ENCODE measurements around the gene MEI1.

MEI1 gene

DNA sequence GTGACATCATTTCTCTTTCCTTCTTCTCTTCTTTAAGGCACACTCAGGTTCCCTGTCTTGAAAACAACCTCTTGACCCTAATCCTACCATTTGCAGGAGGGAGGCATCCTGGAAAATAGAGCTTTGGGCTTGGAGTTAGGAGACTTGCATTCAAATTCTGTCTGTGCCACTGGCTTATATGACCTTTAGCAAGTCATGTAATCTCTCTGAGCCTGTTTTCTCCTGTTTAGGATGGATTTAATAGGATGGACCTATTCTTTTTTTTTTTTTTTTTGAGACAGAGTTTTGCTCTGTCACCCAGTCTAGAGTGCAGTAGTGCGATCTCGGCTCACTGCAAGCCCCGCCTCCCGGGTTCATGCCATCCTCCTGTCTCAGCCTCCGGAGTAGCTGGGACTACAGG, 76.0 kb downstream of the MEI1 start:
- H3K4me2 ChIP-seq (ENCODE audit: low read depth, low read length): no peak overlapping the region
- H3K79me2 ChIP-seq (ENCODE audit: low read length): no peaks in the 10 kb centered on the region
- no peak overlapping the region for H3K9ac ChIP-seq (ENCODE audit: low read length)
- no peaks in the 10 kb centered on the region for H4K20me1 ChIP-seq (ENCODE audit: insufficient read depth, low read length)
- no peak for TF ChIP-seq EZH2 (optimal IDR thresholded peaks at IDR 0.05; ENCODE audit: low read depth, low read length)
- TF ChIP-seq, protein P1, sequence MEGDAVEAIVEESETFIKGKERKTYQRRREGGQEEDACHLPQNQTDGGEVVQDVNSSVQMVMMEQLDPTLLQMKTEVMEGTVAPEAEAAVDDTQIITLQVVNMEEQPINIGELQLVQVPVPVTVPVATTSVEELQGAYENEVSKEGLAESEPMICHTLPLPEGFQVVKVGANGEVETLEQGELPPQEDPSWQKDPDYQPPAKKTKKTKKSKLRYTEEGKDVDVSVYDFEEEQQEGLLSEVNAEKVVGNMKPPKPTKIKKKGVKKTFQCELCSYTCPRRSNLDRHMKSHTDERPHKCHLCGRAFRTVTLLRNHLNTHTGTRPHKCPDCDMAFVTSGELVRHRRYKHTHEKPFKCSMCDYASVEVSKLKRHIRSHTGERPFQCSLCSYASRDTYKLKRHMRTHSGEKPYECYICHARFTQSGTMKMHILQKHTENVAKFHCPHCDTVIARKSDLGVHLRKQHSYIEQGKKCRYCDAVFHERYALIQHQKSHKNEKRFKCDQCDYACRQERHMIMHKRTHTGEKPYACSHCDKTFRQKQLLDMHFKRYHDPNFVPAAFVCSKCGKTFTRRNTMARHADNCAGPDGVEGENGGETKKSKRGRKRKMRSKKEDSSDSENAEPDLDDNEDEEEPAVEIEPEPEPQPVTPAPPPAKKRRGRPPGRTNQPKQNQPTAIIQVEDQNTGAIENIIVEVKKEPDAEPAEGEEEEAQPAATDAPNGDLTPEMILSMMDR (IDR thresholded peaks at IDR 0.05; ENCODE audit: low read length): no peak
- no peak for TF ChIP-seq EZH2phosphoT487 (IDR thresholded peaks at IDR 0.05; ENCODE audit: low read length)
- H3F3A ChIP-seq (ENCODE audit: insufficient read depth, low read length): no peaks in the 10 kb centered on the region
- H3K27ac ChIP-seq (ENCODE audit: low read length): no peak overlapping the region
- H2AFZ ChIP-seq (ENCODE audit: low read length): no peak overlapping the region
- H3K4me3 ChIP-seq (ENCODE audit: low read length): no peak overlapping the region
- H3K4me1 ChIP-seq (ENCODE audit: low read length): no peaks in the 10 kb centered on the region; the same call in 1 of the 2 replicates
- H3K9me2 ChIP-seq (replicated peaks; ENCODE audit: insufficient read depth, low read length): no peaks in the 10 kb centered on the region
- H3K36me3 ChIP-seq (replicated peaks; ENCODE audit: insufficient read depth, low read length): no peaks in the 10 kb centered on the region
- DNase-seq: no peak
- no peaks in the 10 kb centered on the region for H3K9me3 ChIP-seq (replicated peaks; ENCODE audit: insufficient read depth, low read length)
- no peaks in the 10 kb centered on the region for H3K27me3 ChIP-seq (replicated peaks; ENCODE audit: insufficient read depth, low read length)

DNA sequence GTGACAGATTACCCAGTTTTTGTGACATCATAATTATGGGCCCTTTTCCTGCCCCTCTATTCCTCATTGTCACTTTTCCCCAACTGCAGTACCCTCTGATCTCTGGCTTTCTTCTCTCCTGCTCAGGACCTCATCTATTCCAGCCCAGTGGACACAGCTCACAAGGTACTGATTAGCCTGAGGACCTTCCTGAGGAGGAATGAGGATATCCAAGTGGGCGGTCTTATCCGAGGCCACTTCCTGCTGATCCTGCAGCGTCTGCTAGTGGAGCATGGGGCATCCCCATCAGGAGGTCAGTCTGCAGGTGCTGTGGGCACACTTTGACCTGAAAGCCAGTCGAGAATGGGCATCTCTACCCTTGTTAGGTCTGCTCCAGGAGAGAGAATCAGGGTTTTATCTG, 76.7 kb downstream of the MEI1 start:
- no peak for DNase-seq
- Histone ChIP-seq H3K27me3 (replicated peaks; ENCODE audit: insufficient read depth, low read length) (no peaks in the 10 kb centered on the region), H3F3A (ENCODE audit: insufficient read depth, low read length) (no peaks in the 10 kb centered on the region), H3K9me3 (replicated peaks; ENCODE audit: insufficient read depth, low read length) (no peaks in the 10 kb centered on the region), H4K20me1 (ENCODE audit: insufficient read depth, low read length) (no peaks in the 10 kb centered on the region), H3K27ac (ENCODE audit: low read length) (no peak overlapping the region), H3K9me2 (replicated peaks; ENCODE audit: insufficient read depth, low read length) (no peaks in the 10 kb centered on the region), H3K4me3 (ENCODE audit: low read length) (no peak overlapping the region), H3K79me2 (ENCODE audit: low read length) (no peaks in the 10 kb centered on the region), H3K4me1 (ENCODE audit: low read length) (peaks cover 5% of the 10 kb centered on the region), H3K9ac (ENCODE audit: low read length) (no peak overlapping the region), H3K4me2 (ENCODE audit: low read depth, low read length) (no peak overlapping the region), H2AFZ (ENCODE audit: low read length) (no peak overlapping the region), H3K36me3 (replicated peaks; ENCODE audit: insufficient read depth, low read length) (no peaks in the 10 kb centered on the region)
- TF ChIP-seq EZH2 (optimal IDR thresholded peaks at IDR 0.05; ENCODE audit: low read depth, low read length): no peak
- TF ChIP-seq EZH2phosphoT487 (IDR thresholded peaks at IDR 0.05; ENCODE audit: low read length): no peak
- TF ChIP-seq, protein P1 (IDR thresholded peaks at IDR 0.05; ENCODE audit: low read length): no peak

DNA sequence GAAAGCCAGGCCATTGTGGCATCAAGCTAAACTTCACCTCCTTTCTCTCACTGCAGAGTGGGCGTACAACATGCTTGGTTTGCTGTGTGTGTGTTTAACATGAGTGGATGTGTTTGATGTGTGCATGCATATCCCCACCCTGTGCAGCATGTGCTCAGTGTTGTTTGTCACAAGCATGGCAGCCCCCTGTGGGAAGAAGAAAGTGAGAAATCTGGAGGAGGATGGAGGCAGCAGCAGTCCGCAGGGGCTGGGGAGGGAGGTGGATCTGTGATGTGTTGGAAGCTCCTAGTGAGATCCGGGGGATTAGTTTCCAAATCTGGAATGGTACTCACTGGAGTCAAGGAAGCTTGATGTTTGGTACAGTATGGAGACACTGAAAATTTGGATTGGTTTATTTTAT, 77.1 kb downstream of the MEI1 start:
- Histone ChIP-seq H3K4me2 (ENCODE audit: low read depth, low read length) (no peak overlapping the region), H3K9ac (ENCODE audit: low read length) (no peak overlapping the region), H3K27ac (ENCODE audit: low read length) (no peak overlapping the region), H3K4me3 (ENCODE audit: low read length) (no peak overlapping the region), H2AFZ (ENCODE audit: low read length) (no peak overlapping the region), H3K27me3 (replicated peaks; ENCODE audit: insufficient read depth, low read length) (no peaks in the 10 kb centered on the region), H4K20me1 (ENCODE audit: insufficient read depth, low read length) (no peaks in the 10 kb centered on the region), H3K9me2 (replicated peaks; ENCODE audit: insufficient read depth, low read length) (no peaks in the 10 kb centered on the region), H3F3A (ENCODE audit: insufficient read depth, low read length) (no peaks in the 10 kb centered on the region), H3K36me3 (replicated peaks; ENCODE audit: insufficient read depth, low read length) (no peaks in the 10 kb centered on the region), H3K9me3 (replicated peaks; ENCODE audit: insufficient read depth, low read length) (no peaks in the 10 kb centered on the region), H3K79me2 (ENCODE audit: low read length) (no peaks in the 10 kb centered on the region), H3K4me1 (ENCODE audit: low read length) (peaks cover 5% of the 10 kb centered on the region)
- TF ChIP-seq, protein P1 (IDR thresholded peaks at IDR 0.05; ENCODE audit: low read length): no peak
- TF ChIP-seq EZH2 (optimal IDR thresholded peaks at IDR 0.05; ENCODE audit: low read depth, low read length) (no peak), EZH2phosphoT487 (IDR thresholded peaks at IDR 0.05; ENCODE audit: low read length) (no peak)
- DNase-seq: no peak
